Measurements from ENCODE around the gene LSS.

LSS gene

GRCh38 chr21:46220275-46220810 lies 8.2 kb downstream of the LSS start:
- no peak for TF ChIP-seq CTCF (IDR thresholded peaks at IDR 0.05; ENCODE audit: insufficient read depth, low read depth, low read length, missing control alignments)
- DNase-seq (ENCODE audit: low read depth): no peak
- H3K4me3 ChIP-seq (ENCODE audit: low read depth, low read length): no peak overlapping the region

GRCh38 chr21:46219591-46220239 lies 8.9 kb downstream of the LSS start:
- H3K4me3 ChIP-seq (ENCODE audit: low read depth, low read length): no peak overlapping the region
- no peak for TF ChIP-seq CTCF (IDR thresholded peaks at IDR 0.05; ENCODE audit: insufficient read depth, low read depth, low read length, missing control alignments)
- no peak for DNase-seq (ENCODE audit: low read depth)

GRCh38 chr21:46218906-46219590 lies 9.5 kb downstream of the LSS start:
- DNase-seq (ENCODE audit: low read depth): no peak
- H3K4me3 ChIP-seq (ENCODE audit: low read depth, low read length): no peak overlapping the region
- no peak for TF ChIP-seq CTCF (IDR thresholded peaks at IDR 0.05; ENCODE audit: insufficient read depth, low read depth, low read length, missing control alignments)

- no peak for DNase-seq (ENCODE audit: low read depth)
- TF ChIP-seq CTCF (IDR thresholded peaks at IDR 0.05; ENCODE audit: insufficient read depth, low read depth, low read length, missing control alignments): no peak
- no peak overlapping the region for H3K4me3 ChIP-seq (ENCODE audit: low read depth, low read length)
Observed at GRCh38 chr21:46217511-46218196, 10.9 kb downstream of the LSS start.

GRCh38 chr21:46216132-46216747 lies 12.3 kb downstream of the LSS start:
- no peak for TF ChIP-seq CTCF (IDR thresholded peaks at IDR 0.05; ENCODE audit: insufficient read depth, low read depth, low read length, missing control alignments)
- no peak overlapping the region for H3K4me3 ChIP-seq (ENCODE audit: low read depth, low read length)
- DNase-seq (ENCODE audit: low read depth): no peak

GRCh38 chr21:46215436-46216131 lies 13.0 kb downstream of the LSS start:
- no peak for TF ChIP-seq CTCF (IDR thresholded peaks at IDR 0.05; ENCODE audit: insufficient read depth, low read depth, low read length, missing control alignments)
- no peak for DNase-seq (ENCODE audit: low read depth)
- no peak overlapping the region for H3K4me3 ChIP-seq (ENCODE audit: low read depth, low read length)

All from GM12865 (cell line).